Keratinocyte (primary cell): ENCODE measurements around the gene PALS1. TPM values are rescaled to one million over a fixed set of nuclear protein-coding genes. Genes with fewer than 3 reads are reported as not detected.

Source experiments
- DNase-seq: peaks from one replicate; pipeline ENCODE4 v3.0.0-alpha.2; 2011; ENCODE audit warnings: low read depth, missing footprints, low spot score
- FAIRE-seq: peaks from 2 replicates; lab custom pipeline; 2011; peaks lifted over from hg19 to GRCh38; lab: Jason Lieb, UNC
- H2AFZ ChIP-seq: 2 replicates; pipeline ENCODE4 v1.6.0; 2012; ENCODE audit warnings: low read length, control low read depth, inconsistent platforms; ENCODE audit not compliant: control insufficient read depth
- H3K27ac ChIP-seq: 2 replicates; pipeline ENCODE4 v1.5.1; 2011; ENCODE audit warnings: low read length; ENCODE audit not compliant: control insufficient read depth, insufficient read depth
- H3K27me3 ChIP-seq: 3 replicates; pipeline ENCODE4 v1.6.0; 2011; ENCODE audit warnings: low read length; ENCODE audit not compliant: control insufficient read depth, insufficient read depth; ENCODE audit errors: extremely low read depth
- H3K36me3 ChIP-seq, 2 experiments: 2 replicates in 1 of 2; 3 replicates in 1 of 2; pipeline ENCODE4 v1.5.1; 2011; ENCODE audit warnings: low read length in 2 of 2, mild to moderate bottlenecking in 1 of 2; ENCODE audit not compliant: control insufficient read depth in 2 of 2, insufficient read depth in 2 of 2; ENCODE audit errors: extremely low read depth in 1 of 2
- H3K4me1 ChIP-seq: 3 replicates; pipeline ENCODE4 v1.5.1; 2011; ENCODE audit warnings: low read length; ENCODE audit not compliant: control insufficient read depth, insufficient read depth; ENCODE audit errors: extremely low read depth
- H3K4me2 ChIP-seq: 3 replicates; pipeline ENCODE4 v1.6.0; 2011; ENCODE audit warnings: low read depth, low read length; ENCODE audit not compliant: control insufficient read depth, insufficient read depth; ENCODE audit errors: extremely low read depth
- H3K4me3 ChIP-seq, 3 experiments: fragments of 200-600 bp in 1 of 3; sonication (generic) in 1 of 3; 2 replicates in 2 of 3; 3 replicates in 1 of 3; pipeline ENCODE4 v1.5.1; 2011 to 2016; ENCODE audit warnings: low read length in 3 of 3, mild to moderate bottlenecking in 3 of 3, control low read depth in 2 of 3, inconsistent platforms in 1 of 3, low read depth in 1 of 3, mixed read lengths in 1 of 3, mixed run types in 1 of 3, moderate library complexity in 1 of 3; ENCODE audit not compliant: control insufficient read depth in 2 of 3, insufficient read depth in 2 of 3; ENCODE audit errors: extremely low read depth in 1 of 3
- H3K79me2 ChIP-seq: 2 replicates; pipeline ENCODE4 v1.6.0; 2012; ENCODE audit warnings: low read length; ENCODE audit not compliant: control insufficient read depth, insufficient read depth
- H3K9ac ChIP-seq: 3 replicates; pipeline ENCODE4 v1.6.0; 2011; ENCODE audit warnings: low read length; ENCODE audit not compliant: control insufficient read depth, insufficient read depth; ENCODE audit errors: extremely low read depth
- H3K9me1 ChIP-seq: 3 replicates; pipeline ENCODE4 v1.6.0; 2011; ENCODE audit warnings: low read length; ENCODE audit not compliant: control insufficient read depth, insufficient read depth; ENCODE audit errors: extremely low read depth
- H3K9me3 ChIP-seq: 2 replicates; pipeline ENCODE4 v1.5.1; 2012; ENCODE audit warnings: low read depth, low read length; ENCODE audit not compliant: control insufficient read depth
- H4K20me1 ChIP-seq: 3 replicates; pipeline ENCODE4 v1.6.0; 2011; ENCODE audit warnings: low read length; ENCODE audit not compliant: control insufficient read depth, insufficient read depth; ENCODE audit errors: extremely low read depth
- EZH2 ChIP-seq: IDR thresholded peaks from one replicate; pipeline ENCODE4 v1.6.1; 2012; ENCODE audit warnings: inconsistent platforms, mild to moderate bottlenecking, low read length, moderate library complexity
- dilution Hi-C: fragments of 300-500 bp; cut with MboI; formaldehyde crosslinking; loops from one replicate; pipeline ENCODE4 v1.7.0; 2020; ENCODE audit warnings: low sequenced_read_pairs; ENCODE audit not compliant: extremely low pct_ligation_motif_present
- polyA plus RNA-seq, 5 experiments: library from polyadenylated mRNA; depleted of rRNA in 3 of 5; stranded (reverse) in 3 of 5; stranded (forward) in 1 of 5; unstranded in 1 of 5; fragments of >200 nt; gene quantifications; 1 replicate in 1 of 5; 2 replicates in 3 of 5; 3 replicates in 1 of 5; pipeline versions ENCODE4 v1.2.1 to v1.2.3, GENCODE V29; 2011 to 2012; ENCODE audit warnings: missing spikeins in 2 of 5, low read depth in 1 of 5, low replicate concordance in 1 of 5
- TF ChIP-seq, protein P1 (sequence below), 3 experiments: IDR thresholded peaks in 1 of 3; conservative IDR thresholded peaks in 1 of 3; optimal IDR thresholded peaks in 1 of 3; 2 replicates in 2 of 3; 3 replicates in 1 of 3; pipeline versions ENCODE3 to v1.5.1; 2011; ENCODE audit warnings: low read length in 3 of 3, mild to moderate bottlenecking in 3 of 3, moderate library complexity in 2 of 3, control low read depth in 1 of 3, inconsistent platforms in 1 of 3; ENCODE audit not compliant: insufficient read depth in 2 of 3; ENCODE audit errors: extremely low read depth in 1 of 3

Gene PALS1
- polyA plus RNA-seq, 1 donor (not counting 4 experiments of a cell fraction or from before 2014, with no cell fraction given): 24.9 TPM

DNA sequence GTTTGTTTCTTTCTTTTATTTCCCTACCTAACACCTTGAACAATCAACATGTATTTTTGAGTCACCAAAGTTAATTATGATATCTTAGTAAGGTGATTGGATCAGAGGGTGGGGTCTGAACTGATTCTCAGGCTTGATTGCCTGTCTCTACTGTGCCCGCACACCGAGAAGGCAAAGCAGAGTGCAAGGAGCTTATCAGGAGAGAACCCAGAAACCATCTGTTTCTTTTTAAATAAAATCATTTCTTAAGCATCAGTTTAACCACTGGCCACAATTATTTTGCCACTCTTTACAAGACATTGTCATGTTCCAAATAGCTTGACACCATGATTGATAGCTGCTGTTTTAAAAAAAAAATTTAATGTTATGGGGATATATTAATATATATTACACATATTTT lies 48.9 kb upstream of the PALS1 start:
- Histone ChIP-seq H3K36me3 (no peaks in the 10 kb centered on the region), H3K4me2 (no peak overlapping the region), H4K20me1 (no peaks in the 10 kb centered on the region), H3K4me1 (peaks cover 12% of the 10 kb centered on the region), H3K79me2 (no peaks in the 10 kb centered on the region), H3K4me3 (no peak overlapping the region), H3K27me3 (no peaks in the 10 kb centered on the region), H3K9ac (no peak overlapping the region), H3K27ac (no peak overlapping the region), H3K9me3 (no peaks in the 10 kb centered on the region), H2AFZ (no peak overlapping the region), H3K9me1 (peaks cover 2% of the 10 kb centered on the region)
- TF ChIP-seq EZH2: no peak
- DNase-seq (no peak), FAIRE-seq (no peak)
- dilution Hi-C loops: no loop called here

DNA sequence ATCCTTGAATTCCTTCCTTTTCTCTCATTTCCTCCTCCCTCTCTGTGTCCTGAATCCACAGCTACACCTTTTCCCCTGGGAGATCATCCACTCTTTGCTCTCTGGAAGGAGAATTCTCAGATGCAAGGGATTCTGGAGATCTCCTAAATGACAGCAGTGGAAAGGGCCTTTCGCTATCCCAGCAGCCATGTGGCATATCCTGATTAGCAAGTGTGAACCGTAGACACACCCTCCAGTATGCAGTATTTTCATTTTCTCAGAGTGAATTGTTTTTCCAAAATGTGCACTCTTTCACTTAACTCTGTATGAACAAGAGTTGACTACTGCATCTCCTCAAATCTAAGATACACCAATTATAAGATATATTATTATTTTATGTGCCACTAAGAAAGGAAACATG lies 46.0 kb upstream of the PALS1 start:
- no peak overlapping the region for H3K27ac ChIP-seq
- no peak for FAIRE-seq
- no peak overlapping the region for H3K4me2 ChIP-seq
- no peak overlapping the region for H3K4me3 ChIP-seq
- no peak for DNase-seq
- H2AFZ ChIP-seq: no peak overlapping the region
- dilution Hi-C loops: no loop called here
- no peaks in the 10 kb centered on the region for H3K9me1 ChIP-seq
- no peaks in the 10 kb centered on the region for H4K20me1 ChIP-seq
- H3K4me1 ChIP-seq: no peaks in the 10 kb centered on the region
- no peak overlapping the region for H3K9ac ChIP-seq
- H3K27me3 ChIP-seq: no peaks in the 10 kb centered on the region
- H3K36me3 ChIP-seq: no peaks in the 10 kb centered on the region
- no peaks in the 10 kb centered on the region for H3K79me2 ChIP-seq
- H3K9me3 ChIP-seq: no peaks in the 10 kb centered on the region
- TF ChIP-seq EZH2: no peak
- TF ChIP-seq, protein P1, sequence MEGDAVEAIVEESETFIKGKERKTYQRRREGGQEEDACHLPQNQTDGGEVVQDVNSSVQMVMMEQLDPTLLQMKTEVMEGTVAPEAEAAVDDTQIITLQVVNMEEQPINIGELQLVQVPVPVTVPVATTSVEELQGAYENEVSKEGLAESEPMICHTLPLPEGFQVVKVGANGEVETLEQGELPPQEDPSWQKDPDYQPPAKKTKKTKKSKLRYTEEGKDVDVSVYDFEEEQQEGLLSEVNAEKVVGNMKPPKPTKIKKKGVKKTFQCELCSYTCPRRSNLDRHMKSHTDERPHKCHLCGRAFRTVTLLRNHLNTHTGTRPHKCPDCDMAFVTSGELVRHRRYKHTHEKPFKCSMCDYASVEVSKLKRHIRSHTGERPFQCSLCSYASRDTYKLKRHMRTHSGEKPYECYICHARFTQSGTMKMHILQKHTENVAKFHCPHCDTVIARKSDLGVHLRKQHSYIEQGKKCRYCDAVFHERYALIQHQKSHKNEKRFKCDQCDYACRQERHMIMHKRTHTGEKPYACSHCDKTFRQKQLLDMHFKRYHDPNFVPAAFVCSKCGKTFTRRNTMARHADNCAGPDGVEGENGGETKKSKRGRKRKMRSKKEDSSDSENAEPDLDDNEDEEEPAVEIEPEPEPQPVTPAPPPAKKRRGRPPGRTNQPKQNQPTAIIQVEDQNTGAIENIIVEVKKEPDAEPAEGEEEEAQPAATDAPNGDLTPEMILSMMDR (optimal IDR thresholded peaks at IDR 0.05 in 1 of 3, IDR thresholded peaks at IDR 0.05 in 1 of 3, conservative IDR thresholded peaks at IDR 0.05 in 1 of 3; ENCODE audit: extremely low read depth in 1 of 3, insufficient read depth in 2 of 3, low read length in 3 of 3): no peak

- no peak overlapping the region for H3K4me2 ChIP-seq
- no peaks in the 10 kb centered on the region for H3K4me1 ChIP-seq
- no peak for FAIRE-seq
- H3K27ac ChIP-seq: no peak overlapping the region
- no peak overlapping the region for H3K9ac ChIP-seq
- no peaks in the 10 kb centered on the region for H3K9me1 ChIP-seq
- no peak for TF ChIP-seq EZH2
- H3K9me3 ChIP-seq: no peaks in the 10 kb centered on the region
- H2AFZ ChIP-seq: no peak overlapping the region
- H3K36me3 ChIP-seq: no peaks in the 10 kb centered on the region
- dilution Hi-C loops: no loop called here
- no peak for DNase-seq
- no peaks in the 10 kb centered on the region for H3K27me3 ChIP-seq
- H3K79me2 ChIP-seq: no peaks in the 10 kb centered on the region
- H3K4me3 ChIP-seq: no peak overlapping the region
- no peaks in the 10 kb centered on the region for H4K20me1 ChIP-seq
Observed at GRCh38 chr14:67199016-67199415, 42.2 kb upstream of the PALS1 start.
